ENCODE results near the gene SLCO3A1. TPM values are rescaled to one million over a fixed set of nuclear protein-coding genes. Genes with fewer than 3 reads are reported as not detected.

The SLCO3A1 gene
- total RNA-seq, 4 donors from 2014 or later: 23.1 to 62.8 (median 35.1) TPM

DNA sequence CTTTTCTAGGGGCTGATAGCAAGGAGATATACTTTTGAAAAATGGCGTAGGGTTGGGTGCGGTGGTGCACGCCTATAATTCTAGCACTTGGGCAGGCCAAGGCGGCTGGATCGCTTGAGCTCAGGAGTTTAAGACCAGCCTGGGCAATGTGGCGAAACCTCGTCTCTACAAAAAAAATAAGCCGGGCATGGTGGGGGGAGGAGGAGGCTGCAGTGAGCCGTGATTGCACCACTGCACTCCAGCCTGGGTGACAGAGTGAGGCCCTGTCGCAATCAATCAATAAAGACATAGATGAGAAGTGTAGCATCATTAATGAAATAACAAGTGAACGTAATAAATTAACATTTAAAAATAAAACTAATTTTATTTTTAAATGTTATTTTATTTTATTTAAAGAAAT lies 134.6 kb downstream of the SLCO3A1 start:
- WGBS, 2 donors: 94% methylated on average over 11 of the region's 11 CpGs
- TF ChIP-seq, protein P1, sequence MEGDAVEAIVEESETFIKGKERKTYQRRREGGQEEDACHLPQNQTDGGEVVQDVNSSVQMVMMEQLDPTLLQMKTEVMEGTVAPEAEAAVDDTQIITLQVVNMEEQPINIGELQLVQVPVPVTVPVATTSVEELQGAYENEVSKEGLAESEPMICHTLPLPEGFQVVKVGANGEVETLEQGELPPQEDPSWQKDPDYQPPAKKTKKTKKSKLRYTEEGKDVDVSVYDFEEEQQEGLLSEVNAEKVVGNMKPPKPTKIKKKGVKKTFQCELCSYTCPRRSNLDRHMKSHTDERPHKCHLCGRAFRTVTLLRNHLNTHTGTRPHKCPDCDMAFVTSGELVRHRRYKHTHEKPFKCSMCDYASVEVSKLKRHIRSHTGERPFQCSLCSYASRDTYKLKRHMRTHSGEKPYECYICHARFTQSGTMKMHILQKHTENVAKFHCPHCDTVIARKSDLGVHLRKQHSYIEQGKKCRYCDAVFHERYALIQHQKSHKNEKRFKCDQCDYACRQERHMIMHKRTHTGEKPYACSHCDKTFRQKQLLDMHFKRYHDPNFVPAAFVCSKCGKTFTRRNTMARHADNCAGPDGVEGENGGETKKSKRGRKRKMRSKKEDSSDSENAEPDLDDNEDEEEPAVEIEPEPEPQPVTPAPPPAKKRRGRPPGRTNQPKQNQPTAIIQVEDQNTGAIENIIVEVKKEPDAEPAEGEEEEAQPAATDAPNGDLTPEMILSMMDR (IDR thresholded peaks at IDR 0.05): no peak
- no peak for TF ChIP-seq POLR2A (IDR thresholded peaks at IDR 0.05)
- DNase-seq (ENCODE audit: low spot score in 2 of 2): no peak
- no peak overlapping the region for H3K4me3 ChIP-seq (ENCODE audit: low read depth, poor library complexity, severe bottlenecking)
- intact Hi-C loops (cut with DNase I; ENCODE audit: low total_unique reads): loop anchor here (5.0 kb wide), 1 partner anchor 511 kb away; no protein-coding TSS in a partner anchor

DNA sequence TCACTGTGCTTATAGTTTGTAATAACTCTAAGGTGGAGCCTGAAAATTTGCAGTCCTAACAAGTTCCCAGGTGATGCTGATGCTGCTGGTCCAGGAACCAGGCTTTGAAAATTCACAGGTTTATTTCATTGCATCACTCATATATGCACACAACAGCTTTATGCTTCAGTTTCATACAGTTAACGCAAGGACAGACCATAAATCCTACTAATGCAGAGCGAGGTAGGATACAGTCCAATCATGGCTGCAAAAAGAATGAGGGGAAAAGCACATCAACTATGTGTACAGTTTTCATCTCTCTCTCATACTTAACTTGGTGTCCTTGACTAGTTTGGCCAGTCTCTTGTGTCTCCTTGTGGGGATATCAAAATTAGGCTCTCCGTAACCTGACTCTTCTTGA lies 135.1 kb downstream of the SLCO3A1 start:
- WGBS, 2 donors: 91 to 100% methylated on average over 3 of the region's 3 CpGs
- no peak for DNase-seq (ENCODE audit: low spot score in 2 of 2)
- intact Hi-C loops (cut with DNase I; ENCODE audit: low total_unique reads): loop anchor here (5.0 kb wide), 1 partner anchor 511 kb away; no protein-coding TSS in a partner anchor
- H3K4me3 ChIP-seq (ENCODE audit: low read depth, poor library complexity, severe bottlenecking): no peak overlapping the region
- TF ChIP-seq POLR2A (IDR thresholded peaks at IDR 0.05): no peak
- TF ChIP-seq, protein P1 (IDR thresholded peaks at IDR 0.05): no peak

DNA sequence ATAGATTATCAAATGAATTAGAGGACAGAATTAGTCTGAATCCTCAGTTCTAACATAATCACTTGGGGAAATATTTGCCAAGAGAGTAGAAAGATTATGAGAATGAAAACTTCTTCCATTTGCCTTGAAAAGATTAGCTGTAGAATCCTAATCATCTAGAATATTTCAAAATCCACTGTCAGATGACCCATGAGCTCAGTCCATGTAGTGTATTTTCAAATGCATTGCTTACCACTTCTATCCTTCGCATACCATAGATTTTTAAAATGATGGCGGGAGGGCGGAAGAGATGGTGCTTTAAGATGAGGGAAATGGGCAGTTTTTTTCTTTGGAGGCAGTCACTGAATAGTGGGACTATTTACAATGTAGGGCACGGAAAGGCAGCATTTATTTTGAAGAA lies 136.3 kb downstream of the SLCO3A1 start:
- TF ChIP-seq POLR2A (IDR thresholded peaks at IDR 0.05): no peak
- TF ChIP-seq, protein P1 (IDR thresholded peaks at IDR 0.05): no peak
- WGBS, 2 donors: 91 to 94% methylated on average over 4 of the region's 4 CpGs

DNA sequence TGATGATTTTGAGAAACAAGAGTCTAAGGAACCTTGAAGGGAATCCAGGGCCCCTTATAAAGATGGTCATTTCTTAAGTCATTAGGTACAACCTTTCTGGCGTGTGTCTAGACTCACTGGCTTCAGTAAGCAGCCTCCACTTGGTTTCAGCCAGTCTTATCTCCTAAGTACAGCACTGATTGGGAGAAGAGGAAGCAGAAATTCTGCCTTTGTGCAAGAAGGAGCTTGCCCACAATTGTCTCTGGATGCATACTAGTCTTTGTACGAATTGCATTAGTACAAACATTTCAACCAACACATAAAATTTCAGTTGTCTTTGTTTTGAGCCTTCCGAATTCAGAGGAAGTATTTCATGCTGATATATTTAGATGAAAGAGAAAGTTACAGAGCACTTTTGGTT lies 139.4 kb downstream of the SLCO3A1 start:
- intact Hi-C loops (cut with DNase I; ENCODE audit: low total_unique reads): no loop called here
- no peak for DNase-seq (ENCODE audit: low spot score in 2 of 2)
- TF ChIP-seq POLR2A (IDR thresholded peaks at IDR 0.05): no peak
- TF ChIP-seq, protein P1 (IDR thresholded peaks at IDR 0.05): no peak
- H3K4me3 ChIP-seq (ENCODE audit: low read depth, poor library complexity, severe bottlenecking): no peak overlapping the region
- 39 to 41% methylated on average over 3 of the region's 3 CpGs for WGBS, 2 donors

More for the DNA sequence above, 136.3 kb downstream of the SLCO3A1 start:
- no peak overlapping the region for H3K4me3 ChIP-seq (ENCODE audit: low read depth, poor library complexity, severe bottlenecking)
- intact Hi-C loops (cut with DNase I; ENCODE audit: low total_unique reads): loop anchor here (5.0 kb wide), 1 partner anchor 513 kb away; no protein-coding TSS in a partner anchor
- DNase-seq (ENCODE audit: low spot score in 2 of 2): no peak

DNA sequence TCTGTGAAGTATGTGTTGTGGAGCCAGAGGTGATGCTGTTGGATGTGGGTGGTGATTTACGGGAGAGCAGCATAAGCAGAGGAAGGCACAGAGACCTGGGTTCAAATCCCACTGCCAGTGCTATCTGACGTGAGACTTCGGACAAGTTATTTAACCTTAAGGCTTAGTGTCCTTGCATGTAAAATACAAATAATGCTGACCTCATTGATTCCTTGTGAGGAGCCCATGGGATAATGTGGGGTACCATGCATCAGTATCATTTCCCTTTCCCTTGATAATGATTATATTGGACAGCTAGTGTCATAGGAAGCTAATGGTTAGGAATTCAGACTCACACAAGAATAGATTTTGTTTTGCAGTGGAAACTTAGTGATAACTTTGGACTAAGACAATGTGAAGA lies 141.6 kb downstream of the SLCO3A1 start:
- WGBS, 2 donors: 89 to 98% methylated on average over 3 of the region's 3 CpGs
- TF ChIP-seq, protein P1 (IDR thresholded peaks at IDR 0.05): no peak
- TF ChIP-seq POLR2A (IDR thresholded peaks at IDR 0.05): no peak
- intact Hi-C loops (cut with DNase I; ENCODE audit: low total_unique reads): no loop called here
- H3K4me3 ChIP-seq (ENCODE audit: low read depth, poor library complexity, severe bottlenecking): no peak overlapping the region
- no peak for DNase-seq (ENCODE audit: low spot score in 2 of 2)

DNA sequence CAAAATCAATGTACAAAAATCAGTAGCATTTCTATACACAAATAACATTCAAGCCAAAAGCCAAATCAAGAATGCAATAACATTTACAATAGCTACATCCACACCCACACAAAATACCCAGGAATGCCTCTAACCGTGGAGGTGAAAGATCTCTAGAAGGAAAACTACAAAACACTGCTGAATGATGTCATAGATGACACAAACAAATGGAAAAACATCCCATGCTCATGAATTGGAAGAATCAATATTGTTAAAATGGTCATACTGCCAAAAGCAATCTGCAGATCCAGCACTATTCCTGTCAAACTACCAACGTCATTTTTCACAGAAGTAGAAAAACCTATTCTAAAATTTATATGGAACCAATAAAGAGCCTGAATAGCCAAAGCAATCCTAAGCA lies 143.7 kb downstream of the SLCO3A1 start:
- TF ChIP-seq, protein P1 (IDR thresholded peaks at IDR 0.05): no peak
- no peak for TF ChIP-seq POLR2A (IDR thresholded peaks at IDR 0.05)
- intact Hi-C loops (cut with DNase I; ENCODE audit: low total_unique reads): no loop called here
- no peak overlapping the region for H3K4me3 ChIP-seq (ENCODE audit: low read depth, poor library complexity, severe bottlenecking)
- 56 to 82% methylated on average over 2 of the region's 2 CpGs for WGBS, 2 donors
- no peak for DNase-seq (ENCODE audit: low spot score in 2 of 2)
